ENCODE results near the gene PCDHB16.
"Not testable (repeated sequence)": the region's sequence is repeated elsewhere in the genome, so short reads cannot be mapped to it uniquely, and the experiment has no call there.

The PCDHB16 gene

DNA sequence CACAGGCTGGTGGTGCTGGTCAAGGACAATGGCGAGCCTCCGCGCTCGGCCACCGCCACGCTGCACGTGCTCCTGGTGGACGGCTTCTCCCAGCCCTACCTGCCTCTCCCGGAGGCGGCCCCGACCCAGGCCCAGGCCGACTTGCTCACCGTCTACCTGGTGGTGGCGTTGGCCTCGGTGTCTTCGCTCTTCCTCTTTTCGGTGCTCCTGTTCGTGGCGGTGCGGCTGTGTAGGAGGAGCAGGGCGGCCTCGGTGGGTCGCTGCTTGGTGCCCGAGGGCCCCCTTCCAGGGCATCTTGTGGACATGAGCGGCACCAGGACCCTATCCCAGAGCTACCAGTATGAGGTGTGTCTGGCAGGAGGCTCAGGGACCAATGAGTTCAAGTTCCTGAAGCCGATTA, 33.8 kb downstream of the PCDHB16 start:
- not testable (repeated sequence) for DNase-seq (ENCODE audit: low read depth); H3K4me3 ChIP-seq (ENCODE audit: low read depth, low read length)

DNA sequence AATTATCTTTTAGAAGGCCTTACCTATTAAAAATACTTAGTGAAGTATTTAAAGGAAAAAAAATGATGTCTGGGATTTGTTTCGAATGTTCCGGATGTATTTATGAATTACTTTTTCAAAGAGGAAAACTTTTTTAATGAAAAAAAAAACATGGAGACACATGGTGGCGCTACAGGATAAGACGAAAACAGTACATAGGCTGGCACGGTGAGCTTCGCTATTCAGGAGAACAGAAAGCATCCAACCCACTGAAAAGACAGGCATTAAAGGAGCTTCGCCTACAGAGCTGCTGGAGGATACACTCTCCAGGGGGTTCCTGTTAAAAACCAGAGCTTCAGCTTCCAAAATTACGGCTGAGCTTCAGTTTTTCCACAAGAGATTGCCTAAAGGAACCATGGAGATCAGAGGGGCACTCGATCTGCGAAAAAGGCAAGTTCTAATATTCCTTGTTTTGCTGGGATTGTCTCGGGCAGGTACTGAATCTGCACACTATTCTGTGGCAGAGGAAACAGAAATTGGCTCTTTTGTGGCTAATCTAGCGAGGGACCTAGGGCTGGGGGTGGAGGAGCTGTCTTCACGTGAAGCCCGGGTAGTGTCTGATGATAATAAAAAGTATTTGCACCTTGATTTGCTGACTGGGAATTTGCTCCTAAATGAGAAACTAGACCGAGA, 41.1 kb downstream of the PCDHB16 start, which contains the start of gene PCDHB14:
Gene PCDHB14 (plus strand): TSS at position 232 of the 672 bp plus-strand sequence. CDS start 163 bp downstream, at position 395.
- peak within 1 kb of the TSS; percentile 34 for H3K4me3 ChIP-seq (ENCODE audit: low read depth, low read length)
- DNase-seq (ENCODE audit: low read depth): no peak

DNA sequence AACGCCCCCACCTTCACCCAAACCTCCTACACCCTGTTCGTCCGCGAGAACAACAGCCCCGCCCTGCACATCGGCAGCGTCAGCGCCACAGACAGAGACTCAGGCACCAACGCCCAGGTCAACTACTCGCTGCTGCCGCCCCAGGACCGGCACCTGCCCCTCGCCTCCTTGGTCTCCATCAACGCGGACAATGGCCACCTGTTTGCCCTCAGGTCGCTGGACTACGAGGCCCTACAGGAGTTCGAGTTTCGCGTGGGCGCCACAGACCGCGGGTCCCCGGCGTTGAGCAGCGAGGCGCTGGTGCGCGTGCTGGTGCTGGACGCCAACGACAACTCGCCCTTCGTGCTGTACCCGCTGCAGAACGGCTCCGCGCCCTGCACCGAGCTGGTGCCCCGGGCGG, 42.7 kb downstream of the PCDHB16 start:
- not testable (repeated sequence) for DNase-seq (ENCODE audit: low read depth)

DNA sequence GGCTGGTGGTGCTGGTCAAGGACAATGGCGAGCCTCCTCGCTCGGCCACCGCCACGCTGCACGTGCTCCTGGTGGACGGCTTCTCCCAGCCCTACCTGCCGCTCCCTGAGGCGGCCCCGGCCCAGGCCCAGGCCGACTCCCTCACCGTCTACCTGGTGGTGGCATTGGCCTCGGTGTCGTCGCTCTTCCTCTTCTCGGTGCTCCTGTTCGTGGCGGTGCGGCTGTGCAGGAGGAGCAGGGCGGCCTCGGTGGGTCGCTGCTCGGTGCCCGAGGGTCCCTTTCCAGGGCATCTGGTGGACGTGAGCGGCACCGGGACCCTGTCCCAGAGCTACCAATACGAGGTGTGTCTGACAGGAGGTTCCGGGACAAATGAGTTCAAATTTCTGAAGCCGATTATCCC, 43.2 kb downstream of the PCDHB16 start:
- DNase-seq (ENCODE audit: low read depth); H3K4me3 ChIP-seq (ENCODE audit: low read depth, low read length): not testable (repeated sequence)

More for the DNA sequence above, 42.7 kb downstream of the PCDHB16 start:
- H3K4me3 ChIP-seq (ENCODE audit: low read depth, low read length): not testable (repeated sequence)

DNA sequence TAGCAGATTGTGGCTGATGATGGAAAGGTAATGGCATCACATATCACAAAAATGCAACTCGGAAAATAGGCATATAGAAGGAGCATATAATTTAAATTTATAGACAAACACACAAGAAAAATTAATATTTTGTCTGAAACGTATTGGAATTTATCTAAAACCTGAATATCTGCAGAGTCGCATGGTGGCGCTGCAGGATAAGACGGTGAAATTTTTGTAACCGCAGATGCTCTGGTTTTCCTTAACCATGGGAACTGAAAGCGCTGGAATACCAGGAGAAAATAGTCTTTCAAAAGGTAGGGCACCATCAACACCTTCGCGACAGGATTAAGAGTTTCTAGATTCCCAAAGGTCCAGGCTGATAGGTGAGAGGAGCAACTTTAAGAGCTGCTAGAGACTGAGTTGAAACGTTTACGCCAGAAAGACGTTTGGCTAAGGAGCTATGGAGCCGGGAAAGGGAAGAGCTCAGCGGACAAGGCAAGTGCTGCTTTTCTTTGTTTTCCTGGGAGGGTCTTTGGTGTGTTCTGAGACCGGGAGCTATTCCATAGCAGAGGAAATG, 52.0 kb downstream of the PCDHB16 start:
- H3K4me3 ChIP-seq (ENCODE audit: low read depth, low read length): peak overlapping the region; percentile 20
- DNase-seq (ENCODE audit: low read depth): no peak

All from skeletal muscle cell (primary cell).